OCI-LY1 (cell line): ENCODE measurements around the gene NSUN3.
"Not testable (repeated sequence)": the region's sequence is repeated elsewhere in the genome, so short reads cannot be mapped to it uniquely, and the experiment has no call there.

Source experiments
- H2AFZ ChIP-seq: fragments of 200-600 bp; sonication (generic), shearing (Covaris generic); 2 replicates; pipeline ENCODE4 v1.6.0; 2014; ENCODE audit warnings: antibody characterized with exemption, mild to moderate bottlenecking, low read length
- H3F3A ChIP-seq: fragments of 200-600 bp; sonication (generic), shearing (Covaris generic); 2 replicates; pipeline ENCODE4 v1.6.0; 2014; ENCODE audit warnings: mild to moderate bottlenecking, antibody characterized with exemption, low read length, moderate library complexity; ENCODE audit not compliant: insufficient read depth
- H3K27ac ChIP-seq: fragments of 200-600 bp; sonication (generic); 2 replicates; pipeline ENCODE4 v1.5.1; 2014; ENCODE audit warnings: low read length, mixed run types, mild to moderate bottlenecking, low read depth; ENCODE audit not compliant: poor library complexity, severe bottlenecking
- H3K27me3 ChIP-seq: fragments of 200-600 bp; sonication (generic); 2 replicates; pipeline ENCODE4 v1.6.0; 2014; ENCODE audit warnings: antibody characterized with exemption, mild to moderate bottlenecking, low read length, moderate library complexity; ENCODE audit not compliant: insufficient read depth
- H3K36me3 ChIP-seq: fragments of 200-600 bp; sonication (generic); 2 replicates; pipeline ENCODE4 v1.6.1; 2014; ENCODE audit warnings: mild to moderate bottlenecking, antibody characterized with exemption, low read length, moderate library complexity, mixed read lengths; ENCODE audit not compliant: insufficient read depth
- H3K4me1 ChIP-seq: fragments of 200-600 bp; sonication (generic); 2 replicates; pipeline ENCODE4 v1.5.1; 2014; ENCODE audit warnings: mild to moderate bottlenecking, low read length, moderate library complexity; ENCODE audit not compliant: insufficient read depth, severe bottlenecking
- H3K4me2 ChIP-seq: fragments of 200-600 bp; sonication (generic), shearing (Covaris generic); 2 replicates; pipeline ENCODE4 v1.6.1; 2014; ENCODE audit warnings: low read length
- H3K4me3 ChIP-seq: fragments of 200-600 bp; sonication (generic); 2 replicates; pipeline ENCODE4 v1.5.1; 2014; ENCODE audit warnings: low read length, low read depth, mild to moderate bottlenecking, mixed read lengths; ENCODE audit not compliant: poor library complexity, severe bottlenecking
- H3K79me2 ChIP-seq: fragments of 200-600 bp; shearing (Covaris generic); 2 replicates; pipeline ENCODE4 v1.6.1; 2016; ENCODE audit warnings: mixed run types, low read length, mixed read lengths; ENCODE audit not compliant: insufficient read depth
- H3K9ac ChIP-seq: fragments of 200-600 bp; sonication (generic), shearing (Covaris generic); 2 replicates; pipeline ENCODE4 v1.6.1; 2014; ENCODE audit warnings: mild to moderate bottlenecking, low read length, mixed read lengths
- H3K9me2 ChIP-seq: fragments of 200-600 bp; sonication (generic), shearing (Covaris generic); 2 replicates; pipeline ENCODE4 v1.6.1; 2014; ENCODE audit warnings: low read depth, mild to moderate bottlenecking, low read length, mixed read lengths
- H3K9me3 ChIP-seq: fragments of 200-600 bp; shearing (Covaris generic); 2 replicates; pipeline ENCODE4 v1.6.1; 2014; ENCODE audit warnings: low read length, mixed read lengths
- H4K20me1 ChIP-seq: fragments of 200-600 bp; sonication (generic), shearing (Covaris generic); 2 replicates; pipeline ENCODE4 v1.6.0; 2016; ENCODE audit warnings: mild to moderate bottlenecking, low read length; ENCODE audit not compliant: insufficient read depth
- EZH2 ChIP-seq: fragments of 200-600 bp; sonication (generic), shearing (Covaris generic); IDR thresholded peaks from 2 replicates; pipeline ENCODE4 v1.8.0; 2017; ENCODE audit warnings: borderline replicate concordance, mixed run types, mild to moderate bottlenecking, antibody characterized with exemption, low read length, moderate library complexity, mixed read lengths
- TF ChIP-seq, protein P1 (sequence below): fragments of 200-600 bp; sonication (generic), shearing (Covaris generic); IDR thresholded peaks from 2 replicates; pipeline ENCODE4 v1.5.1; 2017; ENCODE audit warnings: mild to moderate bottlenecking, antibody characterized with exemption, low read length, moderate library complexity, mixed read lengths

Gene NSUN3

DNA sequence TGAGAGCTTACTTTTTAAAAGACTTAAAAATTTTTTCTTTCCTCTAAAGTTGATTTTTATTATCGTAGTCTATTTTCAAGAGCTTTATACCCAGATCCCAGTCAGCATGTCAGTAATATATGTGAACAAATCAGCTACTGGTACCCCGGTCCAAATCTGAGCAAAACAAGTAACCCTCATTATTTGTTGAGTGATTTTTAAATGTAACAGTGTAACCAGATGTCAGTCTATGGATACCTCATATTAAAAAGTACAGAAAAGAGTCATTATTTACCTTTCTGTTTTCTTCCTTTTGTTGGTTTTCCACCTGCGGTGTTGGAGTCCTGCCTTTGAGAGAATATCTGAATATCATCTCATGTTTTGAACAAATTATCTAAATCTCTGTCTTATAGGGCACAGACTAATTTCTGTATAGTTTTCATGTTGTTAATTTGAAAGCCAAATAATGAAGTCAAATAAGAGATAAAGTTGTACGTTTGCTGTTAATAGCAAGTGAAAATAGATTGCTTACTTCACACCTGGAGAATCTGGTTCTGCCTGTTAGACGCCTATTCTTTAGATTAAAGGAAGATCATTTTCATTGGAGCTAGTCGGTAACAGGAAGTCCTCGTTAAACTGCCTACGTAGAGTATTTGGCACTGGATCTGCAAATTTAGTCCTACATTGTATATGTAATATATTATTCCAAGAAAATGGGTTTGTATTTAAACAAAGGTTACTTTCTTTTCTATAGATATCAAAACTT is 34.6 kb upstream of the NSUN3 start, which contains the start of gene STX19:
STX19 (minus strand) TSS at position 505 of the 745 bp plus-strand sequence. CDS start 13,328 bp downstream, outside the sequence.
- Histone ChIP-seq H3K27me3 (no peaks in the 10 kb centered on the region), H3K9me2 (no peaks in the 10 kb centered on the region), H3K27ac (no peak within 1 kb of the TSS), H3K79me2 (no peaks in the 10 kb centered on the region), H4K20me1 (no peaks in the 10 kb centered on the region), H3K4me2 (no peak within 1 kb of the TSS), H3F3A (no peaks in the 10 kb centered on the region), H3K9ac (no peak within 1 kb of the TSS), H3K4me3 (no peak within 1 kb of the TSS), H2AFZ (no peak within 1 kb of the TSS), H3K9me3 (no peaks in the 10 kb centered on the region), H3K4me1 (no peaks in the 10 kb centered on the region), H3K36me3 (no peaks in the 10 kb centered on the region)
- TF ChIP-seq EZH2: no peak
- TF ChIP-seq, protein P1, sequence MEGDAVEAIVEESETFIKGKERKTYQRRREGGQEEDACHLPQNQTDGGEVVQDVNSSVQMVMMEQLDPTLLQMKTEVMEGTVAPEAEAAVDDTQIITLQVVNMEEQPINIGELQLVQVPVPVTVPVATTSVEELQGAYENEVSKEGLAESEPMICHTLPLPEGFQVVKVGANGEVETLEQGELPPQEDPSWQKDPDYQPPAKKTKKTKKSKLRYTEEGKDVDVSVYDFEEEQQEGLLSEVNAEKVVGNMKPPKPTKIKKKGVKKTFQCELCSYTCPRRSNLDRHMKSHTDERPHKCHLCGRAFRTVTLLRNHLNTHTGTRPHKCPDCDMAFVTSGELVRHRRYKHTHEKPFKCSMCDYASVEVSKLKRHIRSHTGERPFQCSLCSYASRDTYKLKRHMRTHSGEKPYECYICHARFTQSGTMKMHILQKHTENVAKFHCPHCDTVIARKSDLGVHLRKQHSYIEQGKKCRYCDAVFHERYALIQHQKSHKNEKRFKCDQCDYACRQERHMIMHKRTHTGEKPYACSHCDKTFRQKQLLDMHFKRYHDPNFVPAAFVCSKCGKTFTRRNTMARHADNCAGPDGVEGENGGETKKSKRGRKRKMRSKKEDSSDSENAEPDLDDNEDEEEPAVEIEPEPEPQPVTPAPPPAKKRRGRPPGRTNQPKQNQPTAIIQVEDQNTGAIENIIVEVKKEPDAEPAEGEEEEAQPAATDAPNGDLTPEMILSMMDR: no peak

DNA sequence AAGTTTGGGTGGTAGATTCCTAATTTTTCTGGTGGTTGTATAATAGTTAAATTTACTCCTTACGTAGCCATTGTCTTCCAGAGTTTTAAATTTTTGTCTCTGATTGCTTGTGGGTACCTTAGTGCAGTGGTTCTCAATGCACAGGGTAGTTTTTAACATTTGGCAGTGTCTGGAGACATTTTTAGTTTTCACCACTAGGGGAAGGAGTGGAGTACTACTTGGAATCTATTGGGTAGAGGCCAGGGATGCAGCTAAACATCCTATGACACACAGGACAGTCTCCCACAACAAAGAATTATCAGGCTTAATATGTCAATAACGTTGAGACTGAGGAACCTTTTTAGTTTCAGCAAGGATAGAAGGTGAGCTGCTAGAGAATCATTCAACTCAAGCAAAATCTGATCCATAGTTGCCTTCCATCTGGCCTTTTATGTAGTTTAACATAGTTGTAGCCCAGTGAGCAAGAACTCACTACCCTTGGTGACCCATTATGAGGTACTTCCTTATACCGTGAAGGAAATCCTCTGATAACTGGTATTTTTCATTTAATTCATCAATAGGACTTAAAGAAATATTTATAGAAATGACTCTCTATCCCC is 25.9 kb upstream of the NSUN3 start:
- no peak overlapping the region for H2AFZ ChIP-seq
- H3K27me3 ChIP-seq: no peaks in the 10 kb centered on the region
- no peak overlapping the region for H3K4me3 ChIP-seq
- no peaks in the 10 kb centered on the region for H3K4me1 ChIP-seq
- no peak overlapping the region for H3K4me2 ChIP-seq
- H3K79me2 ChIP-seq: no peaks in the 10 kb centered on the region
- H3K27ac ChIP-seq: no peak overlapping the region
- H3K36me3 ChIP-seq: no peaks in the 10 kb centered on the region
- H3K9me3 ChIP-seq: no peaks in the 10 kb centered on the region
- H4K20me1 ChIP-seq: no peaks in the 10 kb centered on the region
- no peaks in the 10 kb centered on the region for H3K9me2 ChIP-seq
- TF ChIP-seq, protein P1: peak; percentile 51
- TF ChIP-seq EZH2: no peak
- no peak overlapping the region for H3K9ac ChIP-seq
- no peaks in the 10 kb centered on the region for H3F3A ChIP-seq

DNA sequence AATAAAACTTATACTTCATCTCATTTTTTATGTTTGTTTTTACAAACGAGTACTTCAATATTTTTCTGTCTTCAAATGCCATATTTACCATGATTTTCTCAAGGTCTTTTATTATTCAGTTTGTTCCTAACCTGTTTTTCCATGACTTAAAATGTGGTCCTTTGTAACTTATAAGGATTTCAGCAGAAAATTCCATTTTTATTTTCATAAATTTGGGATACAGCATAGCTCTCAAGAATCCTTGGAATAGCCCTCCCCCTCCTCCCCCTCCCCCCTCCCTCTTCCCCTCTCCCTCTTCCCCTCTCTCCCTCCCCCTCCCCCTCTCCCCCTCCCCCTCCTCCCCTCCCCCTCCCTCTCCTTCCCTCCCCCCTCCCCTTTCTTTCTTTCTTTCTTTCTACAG is 19.6 kb upstream of the NSUN3 start:
- no peaks in the 10 kb centered on the region for H3K27me3 ChIP-seq
- no peaks in the 10 kb centered on the region for H3K9me3 ChIP-seq
- H3K4me2 ChIP-seq: no peak overlapping the region
- no peak overlapping the region for H2AFZ ChIP-seq
- TF ChIP-seq EZH2: no peak
- TF ChIP-seq, protein P1: no peak
- H4K20me1 ChIP-seq: no peaks in the 10 kb centered on the region
- no peaks in the 10 kb centered on the region for H3K4me1 ChIP-seq
- no peak overlapping the region for H3K4me3 ChIP-seq
- H3K9ac ChIP-seq: no peak overlapping the region
- no peaks in the 10 kb centered on the region for H3K79me2 ChIP-seq
- H3K27ac ChIP-seq: no peak overlapping the region
- no peaks in the 10 kb centered on the region for H3F3A ChIP-seq
- H3K9me2 ChIP-seq: no peaks in the 10 kb centered on the region
- H3K36me3 ChIP-seq: peaks cover 7% of the 10 kb centered on the region; the same call in 1 of the 2 replicates

DNA sequence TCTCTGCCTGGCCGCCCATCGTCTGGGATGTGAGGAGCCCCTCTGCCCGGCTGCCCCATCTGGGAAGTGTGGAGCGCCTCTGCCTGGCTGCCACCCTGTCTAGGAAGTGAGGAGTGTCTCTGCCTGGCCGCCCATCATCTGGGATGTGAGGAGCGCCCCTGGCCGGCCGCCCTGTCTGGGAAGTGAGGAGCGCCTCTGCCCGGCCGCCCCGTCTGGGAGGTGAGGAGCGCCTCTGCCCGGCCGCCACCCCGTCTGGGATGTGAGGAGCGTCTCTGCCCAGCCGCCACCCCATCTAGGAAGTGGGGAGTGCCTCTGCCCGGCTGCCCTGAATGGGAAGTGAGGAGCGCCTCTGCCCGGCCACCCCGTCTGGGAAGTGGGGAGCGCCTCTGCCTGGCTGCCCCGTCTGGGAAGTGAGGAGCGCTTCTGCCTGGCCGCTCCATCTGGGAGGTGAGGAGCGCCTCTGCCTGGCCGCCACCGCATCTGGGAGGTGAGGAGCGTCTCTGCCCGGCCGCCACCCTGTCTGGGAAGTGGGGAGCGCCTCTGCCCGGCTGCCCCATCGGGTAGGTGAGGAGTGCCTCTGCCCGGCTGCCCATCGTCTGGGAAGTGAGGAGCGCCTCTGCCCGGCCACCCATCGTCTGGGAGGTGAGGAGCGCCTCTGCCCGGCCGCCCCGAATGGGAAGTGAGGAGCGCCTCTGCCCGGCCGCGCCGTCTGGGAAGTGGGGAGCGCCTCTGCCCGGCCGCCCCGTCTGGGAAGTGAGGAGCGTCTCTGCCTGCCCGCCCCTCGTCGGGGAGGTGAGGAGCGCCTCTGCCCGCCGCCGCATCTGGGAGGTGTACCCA is 18.5 kb upstream of the NSUN3 start:
- H3K36me3 ChIP-seq, H3K79me2 ChIP-seq, H3K4me3 ChIP-seq, H3K9ac ChIP-seq, H3K9me3 ChIP-seq, H3F3A ChIP-seq, H3K9me2 ChIP-seq, H4K20me1 ChIP-seq, H3K4me2 ChIP-seq, H3K4me1 ChIP-seq, H3K27me3 ChIP-seq, H3K27ac ChIP-seq, H2AFZ ChIP-seq: not testable (repeated sequence)
